ENCODE data around the gene NTN3.

The NTN3 gene

DNA sequence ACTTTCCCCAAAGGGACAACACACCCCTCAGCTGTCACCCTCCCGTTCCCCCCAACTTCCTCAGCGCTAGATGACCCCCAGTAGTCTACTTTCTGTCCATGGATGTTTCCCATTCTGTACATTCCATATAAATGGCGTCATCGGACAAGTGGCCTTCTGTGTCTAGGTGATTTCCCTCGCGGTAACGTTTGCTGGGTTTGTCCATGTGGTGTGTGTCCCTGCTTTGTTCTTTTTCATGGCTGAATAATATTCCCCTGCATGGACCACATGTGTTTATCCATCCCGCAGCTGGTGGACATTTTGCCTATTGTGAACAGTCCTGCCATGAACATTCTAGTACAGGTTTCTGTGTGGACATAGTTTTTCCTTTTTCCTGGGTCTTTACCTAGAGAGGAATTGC is 18.4 kb upstream of the NTN3 start:
- Mint-ChIP-seq H3K4me3 (no peak overlapping the region), H3K4me1 (peaks cover 3% of the 10 kb centered on the region), H3K9me3 (no peaks in the 10 kb centered on the region), H3K36me3 (peaks cover 69% of the 10 kb centered on the region), H3K27me3 (no peaks in the 10 kb centered on the region), H3K27ac (no peak overlapping the region)
- CTCF ChIA-PET, result no interaction called here
- no peak for DNase-seq

DNA sequence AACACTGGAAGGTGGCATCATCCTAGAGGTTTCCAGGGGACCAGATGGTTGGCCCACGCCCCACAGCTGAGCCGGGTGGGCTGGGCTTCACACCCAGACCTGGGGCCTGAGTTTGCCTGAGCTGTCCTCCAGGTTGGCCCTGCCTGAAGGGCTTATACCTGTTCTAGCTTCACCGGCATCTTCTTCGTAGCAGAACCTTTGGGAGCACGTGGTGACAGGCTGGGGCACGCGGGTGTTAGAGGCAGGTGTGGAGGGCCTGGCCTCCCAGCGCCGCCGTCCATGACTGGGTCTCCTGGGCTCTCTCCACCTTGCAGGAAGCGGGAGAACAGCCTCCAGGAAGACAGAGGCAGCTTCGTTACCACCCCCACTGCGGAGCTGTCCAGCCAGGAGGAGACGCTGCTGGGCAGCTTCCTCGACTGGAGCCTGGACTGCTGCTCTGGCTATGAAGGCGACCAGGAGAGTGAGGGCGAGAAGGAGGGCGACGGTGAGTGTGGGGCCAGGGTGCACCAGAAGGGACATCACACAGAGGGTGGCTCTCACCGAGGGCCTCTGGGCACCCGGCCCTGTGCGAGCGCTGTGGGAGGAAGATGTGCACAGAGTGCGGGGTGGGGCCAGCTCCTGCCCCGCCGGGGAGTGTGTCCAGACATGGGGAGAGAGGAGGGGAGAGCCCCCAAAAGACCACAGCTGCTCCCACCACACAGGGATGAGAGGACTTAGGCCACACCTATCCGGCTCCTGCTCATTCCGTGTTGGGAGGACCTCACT is 15.8 kb upstream of the NTN3 start:
- H3K27me3 Mint-ChIP-seq, result no peaks in the 10 kb centered on the region
- H3K4me1 Mint-ChIP-seq, result peaks cover 16% of the 10 kb centered on the region
- H3K4me3 Mint-ChIP-seq, result no peak overlapping the region
- no peaks in the 10 kb centered on the region for H3K9me3 Mint-ChIP-seq
- CTCF ChIA-PET, result no interaction called here
- no peak for DNase-seq
- H3K36me3 Mint-ChIP-seq, result peaks cover 57% of the 10 kb centered on the region
- no peak overlapping the region for H3K27ac Mint-ChIP-seq

- H3K27ac Mint-ChIP-seq, result peak overlapping the region; percentile 75
- peaks cover 50% of the 10 kb centered on the region for H3K36me3 Mint-ChIP-seq
- CTCF ChIA-PET, result no interaction called here
- no peak overlapping the region for H3K4me3 Mint-ChIP-seq
- no peaks in the 10 kb centered on the region for H3K27me3 Mint-ChIP-seq
- peaks cover 18% of the 10 kb centered on the region for H3K4me1 Mint-ChIP-seq
- no peaks in the 10 kb centered on the region for H3K9me3 Mint-ChIP-seq
- no peak for DNase-seq
Observed at GRCh38 chr16:2456551-2457153, 14.4 kb upstream of the NTN3 start.

DNA sequence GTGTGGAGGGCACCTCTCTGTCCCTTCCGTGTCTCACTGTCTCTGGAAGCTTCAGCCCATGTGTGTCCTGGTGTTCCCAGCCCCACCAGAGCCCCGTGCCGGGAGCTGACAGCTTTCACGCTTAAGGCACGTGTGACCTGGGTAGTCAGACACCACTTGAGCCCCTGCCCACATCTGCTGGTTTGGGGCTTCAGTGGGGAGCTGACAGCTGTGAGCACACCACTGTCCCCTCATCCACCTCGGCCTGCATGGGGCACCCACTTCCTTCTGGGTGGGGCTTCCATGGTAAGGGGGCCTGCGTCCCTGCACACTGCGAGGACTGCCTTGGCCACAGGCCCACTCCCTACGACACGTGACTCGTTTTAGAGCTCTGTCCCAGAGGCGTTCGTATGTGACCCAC is 13.8 kb upstream of the NTN3 start:
- H3K36me3 Mint-ChIP-seq, result peaks cover 44% of the 10 kb centered on the region
- no peak overlapping the region for H3K4me3 Mint-ChIP-seq
- H3K27ac Mint-ChIP-seq, result no peak overlapping the region
- no peaks in the 10 kb centered on the region for H3K9me3 Mint-ChIP-seq
- no peaks in the 10 kb centered on the region for H3K27me3 Mint-ChIP-seq
- no peak for DNase-seq
- H3K4me1 Mint-ChIP-seq, result peaks cover 18% of the 10 kb centered on the region
- CTCF ChIA-PET, result no interaction called here

GRCh38 chr16:2457946-2458345 is 13.2 kb upstream of the NTN3 start:
- Mint-ChIP-seq H3K27me3 (no peaks in the 10 kb centered on the region), H3K4me1 (peaks cover 18% of the 10 kb centered on the region), H3K27ac (no peak overlapping the region), H3K4me3 (no peak overlapping the region), H3K9me3 (no peaks in the 10 kb centered on the region), H3K36me3 (peaks cover 37% of the 10 kb centered on the region)
- DNase-seq, result no peak
- CTCF ChIA-PET, result no interaction called here

DNA sequence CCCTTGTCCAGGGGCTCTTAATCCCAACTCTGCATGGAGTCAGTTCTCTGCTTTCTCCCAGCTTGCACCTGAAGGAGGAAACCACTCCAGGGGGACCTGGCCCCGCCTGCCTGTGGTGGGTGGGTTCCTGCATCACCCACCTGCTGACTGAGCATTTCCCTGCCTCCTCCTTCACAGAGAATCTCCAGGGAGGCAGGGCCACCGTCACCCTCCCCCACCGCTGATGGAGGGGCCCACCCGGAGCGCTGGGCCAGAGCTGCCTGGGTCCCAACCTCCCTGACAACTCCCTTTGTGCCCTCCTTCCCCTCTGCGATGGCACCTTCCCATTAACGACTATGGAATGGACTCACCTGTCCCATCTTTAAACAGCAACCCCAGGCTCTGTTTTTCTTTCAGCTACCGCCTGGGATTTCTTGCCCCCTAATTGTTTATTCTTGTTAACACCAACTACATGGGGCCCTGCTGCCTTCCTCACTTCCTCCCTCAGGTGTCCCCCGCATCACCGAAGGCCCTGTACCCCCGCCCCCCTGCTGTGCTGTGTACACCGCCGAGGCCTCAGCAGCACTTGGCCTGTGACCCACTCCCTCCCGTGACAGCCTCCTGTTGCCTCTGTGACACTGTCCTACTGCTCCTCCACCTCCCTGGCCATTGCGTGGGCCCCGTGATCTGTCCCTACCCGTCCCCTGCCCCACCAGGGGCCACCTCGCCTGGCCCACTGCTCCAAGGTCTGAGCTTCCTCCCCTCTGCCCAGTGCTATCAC is 12.0 kb upstream of the NTN3 start:
- peak overlapping the region; percentile 88 for H3K27ac Mint-ChIP-seq
- DNase-seq, result no peak
- peaks cover 28% of the 10 kb centered on the region for H3K36me3 Mint-ChIP-seq
- no peaks in the 10 kb centered on the region for H3K9me3 Mint-ChIP-seq
- peaks cover 18% of the 10 kb centered on the region for H3K4me1 Mint-ChIP-seq
- CTCF ChIA-PET, result interaction anchor here (0.9 to 1.1 kb wide), 2 partner anchors 8 to 15 kb away, joined by 3 to 4 read pairs; no protein-coding TSS in a partner anchor
- H3K27me3 Mint-ChIP-seq, result no peaks in the 10 kb centered on the region
- peak overlapping the region; percentile 73 for H3K4me3 Mint-ChIP-seq

GRCh38 chr16:2459647-2460390 is 11.3 kb upstream of the NTN3 start, which contains the start of gene TEDC2:
TEDC2 (plus strand) TSS chr16:2460109; CDS start chr16:2460145, 36 bp downstream.
- CTCF ChIA-PET, result interaction anchor here (0.9 to 1.1 kb wide), 2 partner anchors 9 to 16 kb away, joined by 3 to 4 read pairs; no protein-coding TSS in a partner anchor
- peak within 1 kb of the TSS; percentile 73 for H3K4me3 Mint-ChIP-seq
- no peaks in the 10 kb centered on the region for H3K9me3 Mint-ChIP-seq
- peaks cover 26% of the 10 kb centered on the region for H3K36me3 Mint-ChIP-seq
- peaks cover 18% of the 10 kb centered on the region for H3K4me1 Mint-ChIP-seq
- peak; percentile 99 for DNase-seq
- peak within 1 kb of the TSS; percentile 88 for H3K27ac Mint-ChIP-seq
- no peaks in the 10 kb centered on the region for H3K27me3 Mint-ChIP-seq

GRCh38 chr16:2460391-2460713 is 10.7 kb upstream of the NTN3 start:
- Mint-ChIP-seq H3K4me1 (peaks cover 18% of the 10 kb centered on the region), H3K9me3 (no peaks in the 10 kb centered on the region), H3K4me3 (peak overlapping the region; percentile 73), H3K27me3 (no peaks in the 10 kb centered on the region), H3K27ac (no peak overlapping the region), H3K36me3 (peaks cover 21% of the 10 kb centered on the region)
- CTCF ChIA-PET, result no interaction called here
- DNase-seq, result no peak

DNA sequence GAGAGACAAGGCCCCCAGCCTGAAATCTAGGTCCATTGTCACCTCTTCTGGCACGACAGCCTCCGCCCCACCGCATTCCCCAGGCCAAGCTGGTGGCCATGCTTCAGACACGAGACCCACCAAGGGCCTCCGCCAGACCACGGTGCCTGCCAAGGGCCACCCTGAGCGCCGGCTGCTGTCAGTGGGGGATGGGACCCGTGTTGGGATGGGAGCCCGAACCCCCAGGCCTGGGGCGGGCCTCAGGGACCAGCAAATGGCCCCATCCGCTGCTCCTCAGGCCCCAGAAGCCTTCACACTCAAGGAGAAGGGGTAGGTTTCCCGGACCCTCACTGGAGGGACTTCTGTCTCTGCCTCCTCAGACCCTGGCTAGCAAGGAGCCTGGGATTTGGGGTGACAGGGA is 10.2 kb upstream of the NTN3 start:
- peak overlapping the region; percentile 57 for H3K4me3 Mint-ChIP-seq
- DNase-seq, result no peak
- CTCF ChIA-PET, result interaction anchor here (1.5 kb wide), 1 partner anchor 12 kb away, joined by 3 read pairs; no protein-coding TSS in a partner anchor
- H3K36me3 Mint-ChIP-seq, result peaks cover 17% of the 10 kb centered on the region
- no peaks in the 10 kb centered on the region for H3K9me3 Mint-ChIP-seq
- H3K27ac Mint-ChIP-seq, result peak overlapping the region; percentile 24
- H3K27me3 Mint-ChIP-seq, result peaks cover under 1% of the 10 kb centered on the region
- H3K4me1 Mint-ChIP-seq, result peaks cover 18% of the 10 kb centered on the region

- Mint-ChIP-seq H3K9me3 (no peaks in the 10 kb centered on the region), H3K4me1 (peaks cover 16% of the 10 kb centered on the region), H3K36me3 (peaks cover 7% of the 10 kb centered on the region), H3K27me3 (peaks cover 14% of the 10 kb centered on the region), H3K27ac (no peak overlapping the region), H3K4me3 (no peak overlapping the region)
- DNase-seq, result no peak
- CTCF ChIA-PET, result interaction anchor here (1.4 to 1.5 kb wide), 2 partner anchors 11 to 13 kb away, joined by 3 read pairs; partner anchors contain the start of gene TBC1D24
Observed at GRCh38 chr16:2462031-2462866, 8.8 kb upstream of the NTN3 start.

DNA sequence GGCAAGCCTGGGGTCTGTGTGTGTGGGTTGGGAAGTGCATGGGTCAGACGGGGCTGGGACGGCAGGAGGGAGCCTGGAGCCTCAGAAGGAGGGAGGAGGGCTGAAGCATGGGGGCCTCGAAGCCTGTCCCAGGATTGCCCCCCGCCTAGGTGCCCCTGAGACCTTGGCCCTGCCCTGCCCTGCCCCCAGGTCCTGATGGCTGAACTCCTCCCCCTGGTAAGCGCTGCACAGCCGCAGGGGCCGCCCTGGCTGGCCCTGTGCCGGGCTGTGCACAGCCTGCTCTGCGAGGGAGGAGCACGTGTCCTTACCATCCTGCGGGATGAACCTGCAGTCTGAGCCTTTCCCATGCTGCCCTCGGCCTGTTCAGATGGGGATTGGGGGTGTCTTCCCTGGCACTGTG is 6.8 kb upstream of the NTN3 start:
- Mint-ChIP-seq H3K27me3 (peaks cover 35% of the 10 kb centered on the region), H3K9me3 (no peaks in the 10 kb centered on the region), H3K27ac (no peak overlapping the region), H3K4me1 (peaks cover 12% of the 10 kb centered on the region), H3K4me3 (no peak overlapping the region), H3K36me3 (peaks cover 2% of the 10 kb centered on the region)
- no peak for DNase-seq
- CTCF ChIA-PET, result no interaction called here

DNA sequence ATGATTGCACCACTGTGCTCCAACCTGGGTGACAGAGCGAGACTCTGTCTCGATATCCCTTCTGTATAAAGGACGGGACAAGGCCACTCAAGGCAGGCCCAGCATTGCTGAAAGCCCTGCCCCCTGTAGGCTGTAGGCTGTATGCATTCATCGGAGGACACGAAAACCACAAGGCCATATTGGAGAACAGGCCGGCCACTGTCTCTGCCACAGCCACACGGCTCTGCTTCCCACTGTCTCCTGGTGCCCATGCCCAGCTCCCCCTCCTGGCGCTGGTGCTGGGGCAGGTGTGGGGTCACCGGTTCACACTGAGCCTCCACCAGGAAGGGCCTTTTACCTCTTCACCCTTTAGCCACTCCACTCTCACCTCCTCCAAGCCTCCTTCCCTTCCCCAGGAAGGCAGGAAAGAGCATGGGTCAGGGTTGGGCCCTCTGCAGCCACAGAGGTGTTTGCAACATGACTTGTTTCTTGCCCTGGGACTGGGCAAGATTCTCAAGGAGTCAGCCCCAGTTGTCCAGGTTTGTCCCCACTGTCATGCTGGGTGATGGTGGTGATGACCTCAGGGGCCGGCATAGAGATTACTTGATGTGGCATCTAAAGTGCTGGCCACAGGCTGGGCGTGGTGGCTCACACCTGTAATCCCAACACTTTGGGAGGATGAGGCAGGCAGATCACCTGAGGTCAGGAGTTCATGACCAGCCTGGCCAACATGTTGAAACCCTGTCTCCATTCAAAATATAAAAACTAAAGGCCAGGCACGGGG is 5.3 kb upstream of the NTN3 start:
- no peaks in the 10 kb centered on the region for H3K36me3 Mint-ChIP-seq
- no peak overlapping the region for H3K4me3 Mint-ChIP-seq
- H3K4me1 Mint-ChIP-seq, result peaks cover 5% of the 10 kb centered on the region
- H3K27ac Mint-ChIP-seq, result no peak overlapping the region
- no peaks in the 10 kb centered on the region for H3K9me3 Mint-ChIP-seq
- CTCF ChIA-PET, result interaction anchor here (0.9 kb wide), 1 partner anchor 240 kb away, joined by 6 read pairs; no protein-coding TSS in a partner anchor
- peaks cover 50% of the 10 kb centered on the region for H3K27me3 Mint-ChIP-seq
- no peak for DNase-seq
